Gastroesophageal sphincter (tissue), 3 donors: ENCODE measurements around the gene FASN.

Experiments
- CTCF ChIP-seq, 4 experiments: fragments of 200-600 bp in 2 of 4; fragments of 450-650 bp in 2 of 4; sonication (generic) in 1 of 4; IDR thresholded peaks; one replicate each; pipeline ENCODE4 v1.5.1; 2017 to 2019; ENCODE audit warnings: antibody characterized with exemption in 4 of 4, mild to moderate bottlenecking in 2 of 4, moderate library complexity in 2 of 4
- POLR2A ChIP-seq, 2 donors: fragments of 450-650 bp; IDR thresholded peaks; one replicate each; pipeline ENCODE4 v1.6.1; 2017; ENCODE audit warnings: antibody characterized with exemption in 2 of 2, mild to moderate bottlenecking in 2 of 2, moderate library complexity in 1 of 2
- POLR2AphosphoS5 ChIP-seq: sonication (generic); formaldehyde crosslinking; IDR thresholded peaks from one replicate; pipeline ENCODE4 v1.6.1; 2017; ENCODE audit warnings: antibody characterized with exemption

DNA sequence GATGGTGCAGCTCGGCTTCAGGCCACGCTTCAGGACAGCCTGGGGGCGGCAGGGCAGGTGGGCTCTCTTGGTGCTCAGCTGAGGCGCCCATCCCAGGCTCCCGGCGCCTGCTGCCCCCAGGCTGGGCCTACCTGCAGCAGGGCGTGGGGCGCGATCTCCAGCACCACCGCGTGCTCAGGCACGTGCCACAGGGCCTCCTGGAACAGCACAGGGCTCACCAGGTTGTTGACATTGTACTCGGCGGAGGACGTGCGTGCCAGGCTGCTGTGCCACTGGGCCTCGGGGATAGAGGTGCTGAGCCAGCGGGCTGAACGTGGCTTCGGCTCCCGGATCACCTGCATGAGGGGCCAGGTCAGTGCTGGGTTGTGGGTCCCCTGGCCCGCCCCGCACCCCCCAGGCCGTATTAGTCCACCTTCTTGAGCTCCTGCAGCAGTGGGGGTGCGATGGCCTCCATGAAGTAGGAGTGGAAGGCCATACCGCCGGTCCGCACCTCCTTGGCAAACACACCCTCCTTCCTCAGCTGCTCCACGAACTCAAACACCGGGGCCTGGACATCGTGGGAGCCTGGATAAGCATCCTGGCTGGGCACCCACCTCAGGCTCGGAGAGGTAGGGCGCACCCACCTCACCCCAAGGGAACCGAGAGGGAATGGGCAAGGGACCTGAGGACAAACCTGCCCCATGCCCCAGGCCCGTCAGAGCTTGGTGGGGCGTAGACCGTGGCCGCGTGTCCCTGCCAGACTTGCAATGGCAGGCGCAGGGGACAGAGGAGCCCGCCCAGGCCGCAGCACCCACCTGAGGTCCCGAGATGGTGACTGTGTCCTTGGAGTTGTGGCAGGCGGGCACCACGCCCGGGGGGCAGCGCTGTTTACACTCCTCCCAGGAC lies 9.0 kb downstream of the FASN start:
- TF ChIP-seq POLR2AphosphoS5 (no peak), CTCF (IDR thresholded peaks at IDR 0.05) (no peak), POLR2A (IDR thresholded peaks at IDR 0.05) (no peak)
